Body of pancreas (tissue), 4 donors: ENCODE measurements around the gene GMPPA.

Experiments used
- CTCF ChIP-seq, 7 experiments: fragments of 450-650 bp in 4 of 7; fragments of 200-600 bp in 3 of 7; sonication (generic) in 3 of 7; IDR thresholded peaks; one replicate each; pipeline ENCODE4 v1.5.1; 2016 to 2019; ENCODE audit warnings: antibody characterized with exemption in 7 of 7
- POLR2A ChIP-seq, 3 donors: fragments of 450-650 bp; IDR thresholded peaks; one replicate each; pipeline ENCODE4 v1.6.1; 2016; ENCODE audit warnings: antibody characterized with exemption in 3 of 3, mild to moderate bottlenecking in 2 of 3

- no peak for TF ChIP-seq POLR2A (IDR thresholded peaks at IDR 0.05)
- TF ChIP-seq CTCF (IDR thresholded peaks at IDR 0.05), result no peak
These were observed 28.8 kb downstream of the GMPPA start for GRCh38 chr2:219527472-219527871.
